OCI-LY3 (cell line): ENCODE results near the gene IL1RAPL1.

Experiments used
- EZH2phosphoT487 ChIP-seq: fragments of 200-600 bp; shearing (Covaris generic); IDR thresholded peaks from 2 replicates; pipeline ENCODE4 v1.6.1; 2018; ENCODE audit warnings: antibody characterized with exemption, mixed run types, low read depth
- TF ChIP-seq, protein P1 (sequence below): fragments of 200-600, 300-600 bp; sonication (generic); IDR thresholded peaks from 2 replicates; pipeline ENCODE4 v1.5.1; 2014; ENCODE audit warnings: antibody characterized with exemption, low read length, low read depth

DNA sequence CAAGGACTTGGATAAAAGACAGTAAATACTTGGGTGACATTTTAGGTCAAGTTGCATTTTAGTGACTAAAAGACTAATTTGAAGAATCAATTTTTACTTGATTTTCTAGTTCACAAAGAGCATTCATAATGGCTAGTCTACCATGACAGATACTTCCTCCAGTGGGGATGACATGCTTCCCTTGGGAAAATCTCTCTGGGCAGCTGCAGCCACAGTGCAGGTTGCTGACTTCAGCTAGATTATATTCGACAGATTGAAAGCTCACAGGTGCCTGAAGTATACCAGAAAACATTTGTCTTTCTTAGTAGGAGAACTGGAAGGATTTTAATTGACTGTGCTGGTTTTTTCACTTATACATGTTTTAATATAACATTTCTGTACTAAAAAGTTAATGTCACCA is 1418.6 kb downstream of the IL1RAPL1 start:
- TF ChIP-seq, protein P1, sequence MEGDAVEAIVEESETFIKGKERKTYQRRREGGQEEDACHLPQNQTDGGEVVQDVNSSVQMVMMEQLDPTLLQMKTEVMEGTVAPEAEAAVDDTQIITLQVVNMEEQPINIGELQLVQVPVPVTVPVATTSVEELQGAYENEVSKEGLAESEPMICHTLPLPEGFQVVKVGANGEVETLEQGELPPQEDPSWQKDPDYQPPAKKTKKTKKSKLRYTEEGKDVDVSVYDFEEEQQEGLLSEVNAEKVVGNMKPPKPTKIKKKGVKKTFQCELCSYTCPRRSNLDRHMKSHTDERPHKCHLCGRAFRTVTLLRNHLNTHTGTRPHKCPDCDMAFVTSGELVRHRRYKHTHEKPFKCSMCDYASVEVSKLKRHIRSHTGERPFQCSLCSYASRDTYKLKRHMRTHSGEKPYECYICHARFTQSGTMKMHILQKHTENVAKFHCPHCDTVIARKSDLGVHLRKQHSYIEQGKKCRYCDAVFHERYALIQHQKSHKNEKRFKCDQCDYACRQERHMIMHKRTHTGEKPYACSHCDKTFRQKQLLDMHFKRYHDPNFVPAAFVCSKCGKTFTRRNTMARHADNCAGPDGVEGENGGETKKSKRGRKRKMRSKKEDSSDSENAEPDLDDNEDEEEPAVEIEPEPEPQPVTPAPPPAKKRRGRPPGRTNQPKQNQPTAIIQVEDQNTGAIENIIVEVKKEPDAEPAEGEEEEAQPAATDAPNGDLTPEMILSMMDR = no peak
- TF ChIP-seq EZH2phosphoT487 = no peak
